Naive thymus-derived CD4-positive, alpha-beta T cell (primary cell): Measurements from ENCODE around the gene RSU1. TPM values are rescaled to one million over a fixed set of nuclear protein-coding genes. Genes with fewer than 3 reads are reported as not detected.
A peak's percentile ranks its signal among the peaks of the same experiment; 100 is the strongest.

ENCODE experiments used
- ATAC-seq: fragments of 150-1000 bp; cut with Tn5 transposase; 2 replicates; pipeline ENCODE4 v1.10.0; 2021; ENCODE audit warnings: mild to moderate bottlenecking, moderate library complexity
- CTCF ChIA-PET: fragments of 350-600 bp; sonication (Branson Sonifier 250); formaldehyde crosslinking; loops from one replicate; lab custom pipeline; 2021; ENCODE audit warnings: antibody characterized with exemption; lab: Charles Lee
- POLR2A ChIA-PET: fragments of 350-600 bp; sonication (Branson Sonifier 250); formaldehyde crosslinking; loops from one replicate; lab custom pipeline; 2021; ENCODE audit warnings: antibody characterized with exemption, inconsistent platforms; lab: Charles Lee
- DNase-seq, 9 donors: peaks; one replicate each; pipeline versions ENCODE4 v3.0.0 to v3.0.0-alpha.2; 2020 to 2022; ENCODE audit warnings: mixed read lengths in 1 of 9
- H3K27ac ChIP-seq: one replicate; pipeline ENCODE4 v1.7.0; 2013; ENCODE audit warnings: mild to moderate bottlenecking, low read depth, low read length, moderate library complexity
- H3K27me3 ChIP-seq, 2 donors: one replicate each; pipeline ENCODE4 v1.7.0; 2013; ENCODE audit warnings: low read length in 2 of 2, mild to moderate bottlenecking in 2 of 2, moderate library complexity in 2 of 2; ENCODE audit not compliant: control insufficient read depth in 2 of 2, insufficient read depth in 2 of 2
- H3K36me3 ChIP-seq, 3 experiments: 1 replicate in 2 of 3; 2 replicates in 1 of 3; pipeline ENCODE4 v1.7.0; 2013; ENCODE audit warnings: low read length in 3 of 3, mild to moderate bottlenecking in 3 of 3, moderate library complexity in 1 of 3; ENCODE audit not compliant: insufficient read depth in 3 of 3, control insufficient read depth in 2 of 3
- H3K4me1 ChIP-seq, 2 donors: one replicate each; pipeline ENCODE4 v1.7.0; 2013; ENCODE audit warnings: low read length in 2 of 2, mild to moderate bottlenecking in 2 of 2, moderate library complexity in 1 of 2; ENCODE audit not compliant: control insufficient read depth in 2 of 2, insufficient read depth in 2 of 2
- H3K4me3 ChIP-seq: 2 replicates; pipeline ENCODE4 v1.7.0; 2013; ENCODE audit warnings: mild to moderate bottlenecking, low read length
- H3K9me3 ChIP-seq, 3 experiments: 1 replicate in 2 of 3; 2 replicates in 1 of 3; pipeline ENCODE4 v1.7.0; 2013; ENCODE audit warnings: low read length in 3 of 3; ENCODE audit not compliant: control insufficient read depth in 2 of 3
- H3K27ac Mint-ChIP-seq, 9 donors: one replicate each; pipeline ENCODE4 v1.8.0; 2020 to 2022; ENCODE audit warnings: mixed read lengths in 9 of 9, mild to moderate bottlenecking in 8 of 9, moderate library complexity in 5 of 9, inconsistent platforms in 2 of 9
- H3K27me3 Mint-ChIP-seq, 5 donors: one replicate each; pipeline ENCODE4 v1.8.0; 2021 to 2022; ENCODE audit warnings: mixed read lengths in 5 of 5, mild to moderate bottlenecking in 1 of 5
- H3K36me3 Mint-ChIP-seq, 5 donors: one replicate each; pipeline ENCODE4 v1.8.0; 2020 to 2022; ENCODE audit warnings: mixed read lengths in 5 of 5, mild to moderate bottlenecking in 3 of 5, inconsistent platforms in 1 of 5
- H3K4me1 Mint-ChIP-seq, 7 donors: one replicate each; pipeline ENCODE4 v1.8.0; 2020 to 2022; ENCODE audit warnings: mixed read lengths in 7 of 7, mild to moderate bottlenecking in 3 of 7, inconsistent platforms in 1 of 7
- H3K4me3 Mint-ChIP-seq, 10 donors: one replicate each; pipeline ENCODE4 v1.8.0; 2020 to 2022; ENCODE audit warnings: mild to moderate bottlenecking in 10 of 10, mixed read lengths in 10 of 10, moderate library complexity in 6 of 10, inconsistent platforms in 2 of 10
- H3K9me3 Mint-ChIP-seq, 11 donors: one replicate each; pipeline ENCODE4 v1.8.0; 2020 to 2022; ENCODE audit warnings: mixed read lengths in 11 of 11, mild to moderate bottlenecking in 4 of 11, inconsistent platforms in 1 of 11, moderate library complexity in 1 of 11
- intact Hi-C, 2 donors: fragments of 100-400 bp; cut with micrococcal nuclease; formaldehyde crosslinking; loops; one replicate each; pipeline ENCODE4 v1.15.1; 2023
- polyA plus RNA-seq, 2 donors: library from polyadenylated mRNA; unstranded; fragments of 300-500 nt; fragmentation: Illumina TruSeq; gene quantifications; one replicate each; pipeline ENCODE4 v1.2.3, GENCODE V29; 2021
- total RNA-seq, 6 experiments: library from RNA in 5 of 6; stranded (reverse) in 5 of 6; gene quantifications; 1 replicate in 5 of 6; 2 replicates in 1 of 6; pipeline ENCODE4 v1.2.3 and lab custom pipeline; 2021 to 2026

Gene RSU1
- total and polyA plus RNA-seq, 7 experiments from 2014 or later, result 36.1 to 108 (median 50.4) TPM

GRCh38 chr10:16742165-16742960 lies 74.9 kb downstream of the RSU1 start:
- no peak for DNase-seq
- H3K4me3 Mint-ChIP-seq, result no peak overlapping the region
- no peak overlapping the region for H3K27ac Mint-ChIP-seq
- Histone ChIP-seq H3K27ac (no peak overlapping the region), H3K36me3 (no peaks in the 10 kb centered on the region), H3K27me3 (no peaks in the 10 kb centered on the region), H3K9me3 (no peaks in the 10 kb centered on the region), H3K4me1 (no peaks in the 10 kb centered on the region), H3K4me3 (no peak overlapping the region)
- POLR2A ChIA-PET, result interaction anchor here (0.5 kb wide), 1 partner anchor 246 kb away, joined by 4 read pairs; no protein-coding TSS in a partner anchor
- peaks cover 0 to 5% (median 0%) of the 10 kb centered on the region in 7 donors for H3K4me1 Mint-ChIP-seq
- CTCF ChIA-PET, result no interaction called here
- peaks cover 17 to 83% (median 70%) of the 10 kb centered on the region in 5 donors for H3K36me3 Mint-ChIP-seq
- ATAC-seq, result no peak
- intact Hi-C loops, result no loop called here
- no peaks in the 10 kb centered on the region for H3K27me3 Mint-ChIP-seq
- H3K9me3 Mint-ChIP-seq, result peaks cover 0 to 25% (median 8%) of the 10 kb centered on the region in 11 donors

GRCh38 chr10:16741540-16741939 lies 75.7 kb downstream of the RSU1 start:
- H3K9me3 ChIP-seq, result no peaks in the 10 kb centered on the region
- DNase-seq (no peak), ATAC-seq (no peak)
- H3K27ac Mint-ChIP-seq, result peak overlapping the region in 1 of 9 donors; percentile 12
- POLR2A ChIA-PET, result no interaction called here
- no peaks in the 10 kb centered on the region for H3K4me1 ChIP-seq
- peaks cover 0 to 5% (median 0%) of the 10 kb centered on the region in 7 donors for H3K4me1 Mint-ChIP-seq
- peaks cover 19 to 85% (median 73%) of the 10 kb centered on the region in 5 donors for H3K36me3 Mint-ChIP-seq
- H3K9me3 Mint-ChIP-seq, result peaks cover 0 to 34% (median 15%) of the 10 kb centered on the region in 11 donors
- H3K27ac ChIP-seq, result no peak overlapping the region
- H3K36me3 ChIP-seq, result no peaks in the 10 kb centered on the region
- CTCF ChIA-PET, result no interaction called here
- H3K27me3 ChIP-seq, result no peaks in the 10 kb centered on the region
- H3K4me3 Mint-ChIP-seq, result no peak overlapping the region
- H3K27me3 Mint-ChIP-seq, result no peaks in the 10 kb centered on the region
- no peak overlapping the region for H3K4me3 ChIP-seq
- intact Hi-C loops, result no loop called here

GRCh38 chr10:16737420-16737819 lies 79.8 kb downstream of the RSU1 start:
- DNase-seq, result no peak
- peaks cover 0 to 50% (median 19%) of the 10 kb centered on the region in 11 donors for H3K9me3 Mint-ChIP-seq
- no peaks in the 10 kb centered on the region for H3K27me3 Mint-ChIP-seq
- peaks cover 0 to 15% (median 2%) of the 10 kb centered on the region in 7 donors for H3K4me1 Mint-ChIP-seq
- Histone ChIP-seq H3K36me3 (peaks cover 0 to 10% (median 0%) of the 10 kb centered on the region in 3 experiments), H3K27ac (no peak overlapping the region), H3K9me3 (no peaks in the 10 kb centered on the region), H3K27me3 (no peaks in the 10 kb centered on the region), H3K4me3 (no peak overlapping the region), H3K4me1 (no peaks in the 10 kb centered on the region)
- ChIA-PET CTCF (no interaction called here), POLR2A (interaction anchor here (0.6 kb wide), 1 partner anchor 171 kb away, joined by 4 read pairs; no protein-coding TSS in a partner anchor)
- H3K36me3 Mint-ChIP-seq, result peaks cover 34 to 89% (median 84%) of the 10 kb centered on the region in 5 donors
- H3K27ac Mint-ChIP-seq, result no peak overlapping the region
- ATAC-seq, result no peak
- no peak overlapping the region for H3K4me3 Mint-ChIP-seq
- intact Hi-C loops, result no loop called here

GRCh38 chr10:16735671-16736070 lies 81.6 kb downstream of the RSU1 start:
- Histone ChIP-seq H3K36me3 (peaks cover 0 to 10% (median 0%) of the 10 kb centered on the region in 3 experiments), H3K4me3 (no peak overlapping the region), H3K9me3 (no peaks in the 10 kb centered on the region), H3K27ac (no peak overlapping the region), H3K4me1 (no peaks in the 10 kb centered on the region), H3K27me3 (no peaks in the 10 kb centered on the region)
- intact Hi-C loops, result no loop called here
- Mint-ChIP-seq H3K4me1 (peaks cover 0 to 15% (median 3%) of the 10 kb centered on the region in 7 donors), H3K27ac (no peak overlapping the region), H3K9me3 (peaks cover 0 to 50% (median 19%) of the 10 kb centered on the region in 11 donors), H3K36me3 (peaks cover 35 to 89% (median 78%) of the 10 kb centered on the region in 5 donors), H3K27me3 (no peaks in the 10 kb centered on the region), H3K4me3 (no peak overlapping the region)
- ChIA-PET POLR2A (no interaction called here), CTCF (no interaction called here)
- DNase-seq (no peak), ATAC-seq (no peak)

GRCh38 chr10:16732376-16732775 lies 84.8 kb downstream of the RSU1 start:
- no peaks in the 10 kb centered on the region for H3K27me3 Mint-ChIP-seq
- ChIA-PET CTCF (interaction anchor here (0.5 kb wide), 1 partner anchor 214 kb away, joined by 4 read pairs; no protein-coding TSS in a partner anchor), POLR2A (no interaction called here)
- Histone ChIP-seq H3K27me3 (no peaks in the 10 kb centered on the region), H3K36me3 (peaks cover 0 to 14% (median 0%) of the 10 kb centered on the region in 3 experiments), H3K4me1 (peaks cover 0 to 3% of the 10 kb centered on the region in 2 donors), H3K27ac (no peak overlapping the region), H3K4me3 (no peak overlapping the region), H3K9me3 (no peaks in the 10 kb centered on the region)
- ATAC-seq (no peak), DNase-seq (no peak)
- intact Hi-C loops, result no loop called here
- H3K9me3 Mint-ChIP-seq, result peaks cover 0 to 35% (median 16%) of the 10 kb centered on the region in 11 donors
- peaks cover 56 to 87% (median 80%) of the 10 kb centered on the region in 5 donors for H3K36me3 Mint-ChIP-seq
- H3K27ac Mint-ChIP-seq, result no peak overlapping the region
- H3K4me3 Mint-ChIP-seq, result no peak overlapping the region
- H3K4me1 Mint-ChIP-seq, result peaks cover 0 to 29% (median 10%) of the 10 kb centered on the region in 7 donors

- H3K4me3 Mint-ChIP-seq, result peak overlapping the region in 1 of 10 donors; percentile 12
Observed at GRCh38 chr10:16728266-16728665, 89.0 kb downstream of the RSU1 start.

More at GRCh38 chr10:16728266-16728665, 89.0 kb downstream of the RSU1 start:
- Histone ChIP-seq H3K36me3 (peaks cover 0 to 5% (median 0%) of the 10 kb centered on the region in 3 experiments), H3K4me1 (peaks cover 0 to 3% of the 10 kb centered on the region in 2 donors), H3K27ac (no peak overlapping the region), H3K27me3 (no peaks in the 10 kb centered on the region), H3K9me3 (no peaks in the 10 kb centered on the region), H3K4me3 (no peak overlapping the region)
- ChIA-PET POLR2A (no interaction called here), CTCF (no interaction called here)
- no peak for ATAC-seq
- peaks cover 0 to 16% (median 4%) of the 10 kb centered on the region in 11 donors for H3K9me3 Mint-ChIP-seq
- H3K27me3 Mint-ChIP-seq, result no peaks in the 10 kb centered on the region
- peaks cover 0 to 23% (median 9%) of the 10 kb centered on the region in 7 donors for H3K4me1 Mint-ChIP-seq
- no peak overlapping the region for H3K27ac Mint-ChIP-seq
- intact Hi-C loops, result no loop called here
- no peak for DNase-seq
- H3K36me3 Mint-ChIP-seq, result peaks cover 30 to 80% (median 71%) of the 10 kb centered on the region in 5 donors
